Liver (tissue), 9 donors: ENCODE data around the gene CDC40. TPM values are rescaled to one million over a fixed set of nuclear protein-coding genes. Genes with fewer than 3 reads are reported as not detected.

Source experiments
- DNase-seq: peaks from one replicate; pipeline ENCODE4 v3.0.0-alpha.2; 2017; ENCODE audit warnings: low spot score
- H3K27ac ChIP-seq, 2 donors: one replicate each; pipeline ENCODE4 v1.7.0; 2013; ENCODE audit warnings: inconsistent platforms in 2 of 2, low read length in 2 of 2, control low read depth in 1 of 2, low read depth in 1 of 2, mild to moderate bottlenecking in 1 of 2
- H3K27me3 ChIP-seq, 4 donors: one replicate each; pipeline versions ENCODE4 v1.6.1 to v1.7.0; 2013; ENCODE audit warnings: low read length in 3 of 4, inconsistent platforms in 1 of 4, mild to moderate bottlenecking in 1 of 4, moderate library complexity in 1 of 4; ENCODE audit not compliant: control insufficient read depth in 4 of 4, insufficient read depth in 4 of 4
- H3K36me3 ChIP-seq, 4 donors: one replicate each; pipeline versions ENCODE4 v1.6.1 to v1.7.0; 2013; ENCODE audit warnings: low read length in 3 of 4, mild to moderate bottlenecking in 3 of 4, low read depth in 1 of 4, moderate library complexity in 1 of 4; ENCODE audit not compliant: control insufficient read depth in 4 of 4, insufficient read depth in 3 of 4
- H3K4me1 ChIP-seq, 4 donors: one replicate each; pipeline versions ENCODE4 v1.6.1 to v1.7.0; 2013; ENCODE audit warnings: low read length in 3 of 4, mild to moderate bottlenecking in 3 of 4, moderate library complexity in 1 of 4; ENCODE audit not compliant: control insufficient read depth in 4 of 4, insufficient read depth in 4 of 4
- H3K4me3 ChIP-seq, 3 donors: one replicate each; pipeline versions ENCODE4 v1.6.1 to v1.7.0; 2013; ENCODE audit warnings: low read length in 3 of 3, control low read depth in 1 of 3, low read depth in 1 of 3, mild to moderate bottlenecking in 1 of 3
- H3K9ac ChIP-seq, 2 donors: one replicate each; pipeline ENCODE4 v1.7.0; 2013; ENCODE audit warnings: low read length in 2 of 2, mild to moderate bottlenecking in 2 of 2, moderate library complexity in 2 of 2, control low read depth in 1 of 2, low read depth in 1 of 2
- H3K9me3 ChIP-seq, 4 donors: one replicate each; pipeline versions ENCODE4 v1.6.1 to v1.7.0; 2013; ENCODE audit warnings: low read length in 3 of 4; ENCODE audit not compliant: control insufficient read depth in 4 of 4
- ATF3 ChIP-seq: IDR thresholded peaks from 2 replicates; pipeline ENCODE4 v1.6.1; 2016; ENCODE audit warnings: antibody characterized with exemption
- EGR1 ChIP-seq, 2 donors: IDR thresholded peaks; 2 replicates each; pipeline ENCODE4 v1.6.1; 2016 to 2018; ENCODE audit warnings: antibody characterized with exemption in 2 of 2, low read depth in 2 of 2
- FOXA1 ChIP-seq: IDR thresholded peaks from 2 replicates; pipeline ENCODE4 v1.6.1; 2016; ENCODE audit warnings: antibody characterized with exemption
- FOXA2 ChIP-seq: IDR thresholded peaks from 2 replicates; pipeline ENCODE4 v1.6.1; 2016; ENCODE audit warnings: antibody characterized with exemption
- GABPA ChIP-seq, 2 donors: IDR thresholded peaks in 1 of 2; conservative IDR thresholded peaks in 1 of 2; 2 replicates each; pipeline ENCODE4 v1.6.1; 2016; ENCODE audit warnings: antibody characterized with exemption in 2 of 2, mild to moderate bottlenecking in 1 of 2, moderate library complexity in 1 of 2
- HNF4A ChIP-seq, 2 donors: conservative IDR thresholded peaks; 2 replicates each; pipeline ENCODE4 v1.6.1; 2016; ENCODE audit warnings: antibody characterized with exemption in 2 of 2, mild to moderate bottlenecking in 2 of 2
- HNF4G ChIP-seq: IDR thresholded peaks from 2 replicates; pipeline ENCODE4 v1.6.1; 2016; ENCODE audit warnings: antibody characterized with exemption
- JUND ChIP-seq, 2 donors: IDR thresholded peaks; 2 replicates each; pipeline ENCODE4 v1.6.1; 2016; ENCODE audit warnings: antibody characterized with exemption in 2 of 2
- MAX ChIP-seq: IDR thresholded peaks from 2 replicates; pipeline ENCODE4 v1.6.1; 2016; ENCODE audit warnings: antibody characterized with exemption
- NR2F2 ChIP-seq: IDR thresholded peaks from 2 replicates; pipeline ENCODE4 v1.6.1; 2016; ENCODE audit warnings: antibody characterized with exemption
- RAD21 ChIP-seq, 2 donors: IDR thresholded peaks; 2 replicates each; pipeline ENCODE4 v1.6.1; 2016; ENCODE audit warnings: antibody characterized with exemption in 2 of 2, mild to moderate bottlenecking in 2 of 2
- RXRA ChIP-seq, 2 donors: IDR thresholded peaks; 2 replicates each; pipeline ENCODE4 v1.6.1; 2017 to 2018; ENCODE audit warnings: antibody characterized with exemption in 2 of 2, mild to moderate bottlenecking in 1 of 2
- SP1 ChIP-seq: IDR thresholded peaks from 2 replicates; pipeline ENCODE4 v1.6.1; 2018; ENCODE audit warnings: antibody characterized with exemption, mild to moderate bottlenecking
- TAF1 ChIP-seq: conservative IDR thresholded peaks from 2 replicates; pipeline ENCODE4 v1.6.1; 2016; ENCODE audit warnings: antibody characterized with exemption, mild to moderate bottlenecking
- YY1 ChIP-seq: IDR thresholded peaks from 2 replicates; pipeline ENCODE4 v1.6.1; 2016; ENCODE audit warnings: antibody characterized with exemption, mild to moderate bottlenecking
- WGBS: extraction: QIAGEN DNeasy Blood & Tissue Kit; methylation state at CpG from one replicate; pipeline ENCODE4 v1.1.7; 2013; 5-methylcytosine and 5-hydroxymethylcytosine counted together
- polyA plus RNA-seq, 2 donors: library from polyadenylated mRNA; stranded (reverse) in 1 of 2; unstranded in 1 of 2; fragments of 200-250 nt in 1 of 2; fragments of >200 nt in 1 of 2; fragmentation: Nextera tagmentation in 1 of 2; extraction: Ambion mirVana in 1 of 2; gene quantifications; one replicate each; pipeline versions ENCODE4 v1.2.1 to v1.2.3, GENCODE V29; 2013 to 2015
- total RNA-seq, 2 donors: library from RNA; depleted of rRNA; stranded (reverse); fragments of >200 nt; gene quantifications; one replicate each; pipeline ENCODE4 v1.2.3, GENCODE V29; 2014
- TF ChIP-seq, protein P1 (sequence below): IDR thresholded peaks from 2 replicates; pipeline ENCODE4 v1.6.1; 2016; ENCODE audit warnings: antibody characterized with exemption
- TF ChIP-seq, protein P2 (sequence below): IDR thresholded peaks from 2 replicates; pipeline ENCODE4 v1.6.1; 2016; ENCODE audit warnings: antibody characterized with exemption, mild to moderate bottlenecking
- TF ChIP-seq, protein P3 (sequence below): fragments of 150-350 bp; IDR thresholded peaks from 2 replicates; pipeline ENCODE4 v1.5.1; 2017; ENCODE audit warnings: improper control_type of control experiment, low read depth, low read length; ENCODE audit not compliant: missing input control
- donor health status: healthy.
- donor health status: healthy.
- donor health status: healthy.
- donor health status: healthy.
- donor health status: healthy.

CDC40 gene
- total RNA-seq (10 to 100 TPM; 13.2 to 13.4 TPM), polyA plus RNA-seq (10 to 100 TPM in 1 of 2 donors, 1 to 10 TPM in 1; 6.7 to 19.8 TPM)

DNA sequence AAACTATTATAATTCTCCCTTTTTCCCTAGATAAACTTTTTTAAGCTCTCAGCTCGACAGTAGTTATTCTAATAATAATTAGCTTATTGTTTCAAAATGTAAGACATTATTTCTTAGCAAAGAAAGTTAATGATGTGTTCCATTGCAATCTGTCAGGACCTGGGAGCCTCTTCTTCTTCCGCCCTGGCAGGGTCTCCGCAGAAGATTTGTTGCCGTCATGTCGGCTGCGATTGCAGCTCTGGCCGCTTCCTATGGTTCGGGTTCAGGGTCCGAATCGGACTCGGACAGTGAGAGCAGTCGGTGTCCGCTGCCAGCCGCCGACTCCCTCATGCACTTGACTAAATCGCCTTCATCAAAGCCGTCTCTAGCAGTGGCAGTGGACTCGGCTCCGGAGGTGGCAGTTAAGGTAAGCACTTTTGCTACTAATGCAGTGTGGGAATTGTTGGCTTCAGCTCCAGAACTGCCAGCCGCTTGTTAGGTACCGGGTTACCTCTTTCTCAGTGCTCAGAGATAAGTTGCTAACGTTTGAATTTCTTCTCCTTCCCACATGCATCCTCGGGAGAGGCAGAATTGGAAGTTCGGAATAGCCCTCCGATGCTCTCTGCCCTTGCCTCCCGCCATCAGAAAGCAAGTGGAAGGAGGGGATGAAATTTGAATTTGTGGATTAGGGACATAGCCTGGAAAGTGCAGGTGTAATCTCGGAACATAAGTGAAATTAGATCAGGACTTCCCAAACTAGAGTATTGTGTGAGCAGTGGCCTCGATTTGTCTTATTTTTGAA lies at the start of gene CDC40:
Gene CDC40 (plus strand): TSS at position 200 of the 781 bp plus-strand sequence. CDS start 18 bp downstream, at position 218.
- DNase-seq, result peak; percentile 74
- H3K36me3 ChIP-seq, result no peaks in the 10 kb centered on the region
- peaks cover 3 to 43% (median 34%) of the 10 kb centered on the region in 4 donors for H3K4me1 ChIP-seq
- peak within 1 kb of the TSS; percentile 60 to 96 (median 76) for H3K4me3 ChIP-seq
- H3K9ac ChIP-seq, result peak within 1 kb of the TSS; percentile 84
- WGBS, result under 1% methylated on average over 28 of the region's 28 CpGs
- H3K27ac ChIP-seq, result peak within 1 kb of the TSS; percentile 76 to 84
- TF ChIP-seq FOXA2, result no peak
- no peak for TF ChIP-seq NR2F2
- TF ChIP-seq, protein P1, sequence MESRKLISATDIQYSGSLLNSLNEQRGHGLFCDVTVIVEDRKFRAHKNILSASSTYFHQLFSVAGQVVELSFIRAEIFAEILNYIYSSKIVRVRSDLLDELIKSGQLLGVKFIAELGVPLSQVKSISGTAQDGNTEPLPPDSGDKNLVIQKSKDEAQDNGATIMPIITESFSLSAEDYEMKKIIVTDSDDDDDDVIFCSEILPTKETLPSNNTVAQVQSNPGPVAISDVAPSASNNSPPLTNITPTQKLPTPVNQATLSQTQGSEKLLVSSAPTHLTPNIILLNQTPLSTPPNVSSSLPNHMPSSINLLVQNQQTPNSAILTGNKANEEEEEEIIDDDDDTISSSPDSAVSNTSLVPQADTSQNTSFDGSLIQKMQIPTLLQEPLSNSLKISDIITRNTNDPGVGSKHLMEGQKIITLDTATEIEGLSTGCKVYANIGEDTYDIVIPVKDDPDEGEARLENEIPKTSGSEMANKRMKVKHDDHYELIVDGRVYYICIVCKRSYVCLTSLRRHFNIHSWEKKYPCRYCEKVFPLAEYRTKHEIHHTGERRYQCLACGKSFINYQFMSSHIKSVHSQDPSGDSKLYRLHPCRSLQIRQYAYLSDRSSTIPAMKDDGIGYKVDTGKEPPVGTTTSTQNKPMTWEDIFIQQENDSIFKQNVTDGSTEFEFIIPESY, result peak; percentile 8
- peak; percentile 46 for TF ChIP-seq SP1
- no peak for TF ChIP-seq HNF4G
- TF ChIP-seq, protein P2, sequence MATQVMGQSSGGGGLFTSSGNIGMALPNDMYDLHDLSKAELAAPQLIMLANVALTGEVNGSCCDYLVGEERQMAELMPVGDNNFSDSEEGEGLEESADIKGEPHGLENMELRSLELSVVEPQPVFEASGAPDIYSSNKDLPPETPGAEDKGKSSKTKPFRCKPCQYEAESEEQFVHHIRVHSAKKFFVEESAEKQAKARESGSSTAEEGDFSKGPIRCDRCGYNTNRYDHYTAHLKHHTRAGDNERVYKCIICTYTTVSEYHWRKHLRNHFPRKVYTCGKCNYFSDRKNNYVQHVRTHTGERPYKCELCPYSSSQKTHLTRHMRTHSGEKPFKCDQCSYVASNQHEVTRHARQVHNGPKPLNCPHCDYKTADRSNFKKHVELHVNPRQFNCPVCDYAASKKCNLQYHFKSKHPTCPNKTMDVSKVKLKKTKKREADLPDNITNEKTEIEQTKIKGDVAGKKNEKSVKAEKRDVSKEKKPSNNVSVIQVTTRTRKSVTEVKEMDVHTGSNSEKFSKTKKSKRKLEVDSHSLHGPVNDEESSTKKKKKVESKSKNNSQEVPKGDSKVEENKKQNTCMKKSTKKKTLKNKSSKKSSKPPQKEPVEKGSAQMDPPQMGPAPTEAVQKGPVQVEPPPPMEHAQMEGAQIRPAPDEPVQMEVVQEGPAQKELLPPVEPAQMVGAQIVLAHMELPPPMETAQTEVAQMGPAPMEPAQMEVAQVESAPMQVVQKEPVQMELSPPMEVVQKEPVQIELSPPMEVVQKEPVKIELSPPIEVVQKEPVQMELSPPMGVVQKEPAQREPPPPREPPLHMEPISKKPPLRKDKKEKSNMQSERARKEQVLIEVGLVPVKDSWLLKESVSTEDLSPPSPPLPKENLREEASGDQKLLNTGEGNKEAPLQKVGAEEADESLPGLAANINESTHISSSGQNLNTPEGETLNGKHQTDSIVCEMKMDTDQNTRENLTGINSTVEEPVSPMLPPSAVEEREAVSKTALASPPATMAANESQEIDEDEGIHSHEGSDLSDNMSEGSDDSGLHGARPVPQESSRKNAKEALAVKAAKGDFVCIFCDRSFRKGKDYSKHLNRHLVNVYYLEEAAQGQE, result no peak
- TF ChIP-seq TAF1, result peak; percentile 58
- peak; percentile 7 for TF ChIP-seq ATF3
- TF ChIP-seq HNF4A (conservative IDR thresholded peaks at IDR 0.05), result peak in 1 of 2 donors; percentile 45
- TF ChIP-seq, protein P3, sequence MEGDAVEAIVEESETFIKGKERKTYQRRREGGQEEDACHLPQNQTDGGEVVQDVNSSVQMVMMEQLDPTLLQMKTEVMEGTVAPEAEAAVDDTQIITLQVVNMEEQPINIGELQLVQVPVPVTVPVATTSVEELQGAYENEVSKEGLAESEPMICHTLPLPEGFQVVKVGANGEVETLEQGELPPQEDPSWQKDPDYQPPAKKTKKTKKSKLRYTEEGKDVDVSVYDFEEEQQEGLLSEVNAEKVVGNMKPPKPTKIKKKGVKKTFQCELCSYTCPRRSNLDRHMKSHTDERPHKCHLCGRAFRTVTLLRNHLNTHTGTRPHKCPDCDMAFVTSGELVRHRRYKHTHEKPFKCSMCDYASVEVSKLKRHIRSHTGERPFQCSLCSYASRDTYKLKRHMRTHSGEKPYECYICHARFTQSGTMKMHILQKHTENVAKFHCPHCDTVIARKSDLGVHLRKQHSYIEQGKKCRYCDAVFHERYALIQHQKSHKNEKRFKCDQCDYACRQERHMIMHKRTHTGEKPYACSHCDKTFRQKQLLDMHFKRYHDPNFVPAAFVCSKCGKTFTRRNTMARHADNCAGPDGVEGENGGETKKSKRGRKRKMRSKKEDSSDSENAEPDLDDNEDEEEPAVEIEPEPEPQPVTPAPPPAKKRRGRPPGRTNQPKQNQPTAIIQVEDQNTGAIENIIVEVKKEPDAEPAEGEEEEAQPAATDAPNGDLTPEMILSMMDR, result no peak
- peak in 1 of 2 donors; percentile 2 for TF ChIP-seq RAD21 (IDR thresholded peaks at IDR 0.05)
- TF ChIP-seq EGR1 (IDR thresholded peaks at IDR 0.05; ENCODE audit: low read depth in 2 of 2), result no peak
- TF ChIP-seq GABPA (IDR thresholded peaks at IDR 0.05 in 1 of 2, conservative IDR thresholded peaks at IDR 0.05 in 1 of 2), result peak; percentile 17 to 79
- peak; percentile 1 to 26 for TF ChIP-seq RXRA (IDR thresholded peaks at IDR 0.05)
- no peak for TF ChIP-seq FOXA1
- peak; percentile 12 for TF ChIP-seq MAX
- peak; percentile 57 for TF ChIP-seq YY1
- TF ChIP-seq JUND (IDR thresholded peaks at IDR 0.05), result peak in 1 of 2 donors; percentile 39
- H3K27me3 ChIP-seq, result no peaks in the 10 kb centered on the region
- H3K9me3 ChIP-seq, result no peaks in the 10 kb centered on the region
